H1 (cell line): ENCODE results near the gene DNMT1. TPM values are rescaled to one million over a fixed set of nuclear protein-coding genes. Genes with fewer than 3 reads are reported as not detected.

ENCODE experiments used
- SIN3A ChIP-seq, 2 experiments: IDR thresholded peaks in 1 of 2; conservative IDR thresholded peaks in 1 of 2; 2 replicates each; pipeline ENCODE4 v1.6.1; 2011 to 2012; ENCODE audit warnings: low read length in 2 of 2, improper control_type of control experiment in 1 of 2, low read depth in 1 of 2, mild to moderate bottlenecking in 1 of 2
- SP2 ChIP-seq: IDR thresholded peaks from 2 replicates; pipeline ENCODE4 v1.6.1; 2012; ENCODE audit warnings: mild to moderate bottlenecking, low read length, inconsistent platforms
- SUZ12 ChIP-seq: fragments of 200-600 bp; sonication (generic); IDR thresholded peaks from 2 replicates; pipeline ENCODE4 v1.6.1; 2012; ENCODE audit warnings: mild to moderate bottlenecking, inconsistent platforms, low read length, moderate library complexity, mixed read lengths
- TCF12 ChIP-seq: IDR thresholded peaks from 2 replicates; pipeline ENCODE4 v1.6.1; 2011; ENCODE audit warnings: low read depth, mild to moderate bottlenecking, low read length
- TEAD4 ChIP-seq: IDR thresholded peaks from 2 replicates; pipeline ENCODE4 v1.6.1; 2012; ENCODE audit warnings: low read depth, low read length, inconsistent platforms, mixed read lengths
- YY1 ChIP-seq: IDR thresholded peaks from 2 replicates; pipeline ENCODE4 v1.6.1; 2011; ENCODE audit warnings: low read depth, mild to moderate bottlenecking, low read length
- ZNF274 ChIP-seq: IDR thresholded peaks from 2 replicates; pipeline ENCODE4 v1.7.0; 2012; ENCODE audit warnings: low read length, borderline replicate concordance; ENCODE audit errors: extremely low read depth
- polyA plus RNA-seq, 7 experiments: library from polyadenylated mRNA; depleted of rRNA in 3 of 7; stranded (reverse) in 5 of 7; unstranded in 2 of 7; fragments of >200 nt in 5 of 7; fragments of 200-250 nt in 2 of 7; gene quantifications; 1 replicate in 5 of 7; 2 replicates in 1 of 7; 4 replicates in 1 of 7; pipeline versions ENCODE4 v1.2.1 to v1.2.3, GENCODE V29; 2011 to 2013; ENCODE audit warnings: missing spikeins in 2 of 7, mixed read lengths in 2 of 7
- total RNA-seq: library from RNA; stranded (reverse); fragmentation: NEBNext Ultra II Directional; extraction: Animal tissue kit (Norgen Biotek cat#: 25700); gene quantifications from 2 replicates; pipeline ENCODE4 v1.2.1, GENCODE V29; 2021

DNMT1 gene
- total and polyA plus RNA-seq, 2 of the 8 experiments (the other 6 are each of a cell fraction or from before 2014, with no cell fraction given), result 101 to 210 TPM

DNA sequence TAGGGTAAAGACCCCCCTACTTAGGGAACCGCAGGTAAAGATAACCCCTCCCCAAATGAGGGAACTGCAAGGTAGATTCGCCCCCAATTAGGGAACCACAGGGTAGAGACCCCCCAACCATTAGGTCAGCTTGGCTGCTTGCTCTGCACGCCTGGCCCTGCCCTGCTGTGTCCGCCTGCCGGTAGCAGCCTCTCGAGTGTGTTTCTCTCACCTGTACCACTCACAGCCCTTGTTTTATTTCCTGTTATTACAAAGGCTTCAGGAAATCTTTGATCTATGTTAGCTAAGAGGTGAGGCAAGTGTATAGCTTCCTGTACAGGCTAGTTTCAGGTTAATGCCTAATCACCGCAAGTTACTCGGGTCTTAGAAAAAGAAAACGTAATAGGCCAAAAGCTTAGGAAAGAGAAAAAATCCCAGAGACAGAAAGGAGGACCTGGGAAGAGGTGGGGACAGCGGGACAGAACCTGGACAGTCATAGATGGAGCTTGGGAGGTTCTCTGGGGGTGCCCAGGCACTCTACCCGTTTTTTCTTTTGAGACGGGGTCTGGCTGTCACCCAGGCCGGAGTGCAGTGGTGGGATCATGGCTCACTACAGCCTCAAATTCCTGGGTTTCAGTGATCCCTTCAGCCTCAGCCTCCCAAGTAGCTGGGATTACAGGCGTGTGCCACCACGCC is 51.9 kb downstream of the DNMT1 start (continued):
- no peak for TF ChIP-seq SP2
- TF ChIP-seq ZNF274, result no peak
- no peak for TF ChIP-seq SIN3A (conservative IDR thresholded peaks at IDR 0.05 in 1 of 2, IDR thresholded peaks at IDR 0.05 in 1 of 2; ENCODE audit: low read depth in 1 of 2, low read length in 2 of 2)
- no peak for TF ChIP-seq SUZ12
- no peak for TF ChIP-seq TCF12
- TF ChIP-seq TEAD4, result no peak
- TF ChIP-seq YY1, result no peak
